K562 (cell line): ENCODE measurements around the gene ZNF501. TPM values are rescaled to one million over a fixed set of nuclear protein-coding genes. Genes with fewer than 3 reads are reported as not detected.

Experiments used
- CCNT2 ChIP-seq: IDR thresholded peaks from 2 replicates; pipeline ENCODE4 v1.6.1; 2011; ENCODE audit warnings: borderline replicate concordance, low read depth, mild to moderate bottlenecking, moderate library complexity, mixed read lengths, low read length; ENCODE audit not compliant: insufficient read length; ENCODE audit errors: extremely low read depth
- ELF2 ChIP-seq: fragments of 250-450 bp; sonication (Bioruptor Pico); IDR thresholded peaks from 2 replicates; pipeline ENCODE4 v1.5.0; 2021; ENCODE audit warnings: mild to moderate bottlenecking
- FOS ChIP-seq: IDR thresholded peaks from 3 replicates; pipeline ENCODE4 v1.6.1; 2011; ENCODE audit not compliant: insufficient read length; ENCODE audit errors: extremely low read depth
- FOSL1 ChIP-seq: fragments of 200-800 bp; sonication (Bioruptor generic); conservative IDR thresholded peaks from 2 replicates; pipeline ENCODE4 v1.6.1; 2016; ENCODE audit warnings: missing genetic modification characterization, missing compliant biosample characterization
- HIVEP1 ChIP-seq: fragments of 250-450 bp; sonication (Bioruptor Pico); IDR thresholded peaks from 2 replicates; pipeline ENCODE4 v1.4.0; 2020; ENCODE audit warnings: mild to moderate bottlenecking
- RFX5 ChIP-seq: IDR thresholded peaks from 2 replicates; pipeline ENCODE4 v1.6.1; 2011; ENCODE audit warnings: low read depth, mild to moderate bottlenecking, improper control_type of control experiment, low read length
- RFX7 ChIP-seq: fragments of 250-450 bp; sonication (Bioruptor Pico); IDR thresholded peaks from 2 replicates; pipeline ENCODE4 v1.5.1; 2021; ENCODE audit warnings: mild to moderate bottlenecking
- RREB1 ChIP-seq: fragments of 250-450 bp; sonication (Bioruptor Pico); IDR thresholded peaks from 2 replicates; pipeline ENCODE4 v1.4.0; 2020
- SOX6 ChIP-seq: fragments of 450-650 bp; IDR thresholded peaks from 2 replicates; pipeline ENCODE4 v1.6.1; 2014; ENCODE audit warnings: mild to moderate bottlenecking
- STAG1 ChIP-seq: sonication (generic); formaldehyde crosslinking; IDR thresholded peaks from 2 replicates; pipeline ENCODE4 v1.5.0; 2020; ENCODE audit warnings: missing genetic modification reagents, borderline replicate concordance
- THAP12 ChIP-seq: fragments of 250-450 bp; sonication (Bioruptor Pico); IDR thresholded peaks from 2 replicates; pipeline ENCODE4 v1.9.0; 2021; ENCODE audit warnings: mild to moderate bottlenecking, inconsistent platforms
- VEZF1 ChIP-seq: fragments of 200-800 bp; sonication (Bioruptor generic); IDR thresholded peaks from 2 replicates; pipeline ENCODE4 v1.6.1; 2017; ENCODE audit warnings: missing genetic modification characterization, missing compliant biosample characterization
- ZNF445 ChIP-seq: fragments of 250-450 bp; sonication (Bioruptor Pico); IDR thresholded peaks from 2 replicates; pipeline ENCODE4 v1.4.0; 2020; ENCODE audit warnings: low read depth, mild to moderate bottlenecking, moderate library complexity
- ZNF644 ChIP-seq: fragments of 200-800 bp; sonication (Bioruptor generic); IDR thresholded peaks from 2 replicates; pipeline ENCODE4 v1.6.1; 2016; ENCODE audit warnings: low read depth, missing genetic modification characterization, missing compliant biosample characterization
- polyA plus RNA-seq, 8 experiments: library from polyadenylated mRNA; depleted of rRNA in 4 of 8; stranded (reverse) in 5 of 8; unstranded in 3 of 8; fragments of >200 nt; fragmentation: Nextera tagmentation in 2 of 8; fragmentation: Illumina TruSeq in 1 of 8; extraction: Ambion mirVana in 2 of 8; extraction: Trizol in 1 of 8; gene quantifications; 2 replicates each; pipeline versions ENCODE4 v1.2.1 to v1.2.3, GENCODE V29; 2011 to 2014; ENCODE audit warnings: inconsistent platforms in 1 of 8, missing spikeins in 1 of 8
- total RNA-seq, 7 experiments: library from RNA; depleted of rRNA in 6 of 7; stranded (reverse); fragments of >200 nt in 6 of 7; fragmentation: Illumina TruSeq in 2 of 7; extraction: Trizol in 2 of 7; gene quantifications; 2 replicates each; pipeline versions ENCODE4 v1.2.1 to v1.2.3, GENCODE V29; 2011 to 2021; ENCODE audit warnings: low replicate concordance in 1 of 7
- TF ChIP-seq, protein P1 (sequence below): fragments of 250-450 bp; sonication (Bioruptor Pico); IDR thresholded peaks from 2 replicates; pipeline ENCODE4 v1.4.0; 2020; ENCODE audit warnings: mild to moderate bottlenecking

ZNF501 gene
- total and polyA plus RNA-seq, 9 of the 15 experiments (the other 6 are each of a cell fraction or from before 2014, with no cell fraction given), result 1.2 to 6.5 (median 3.7) TPM

GRCh38 chr3:44761424-44762169, 32.2 kb downstream of the ZNF501 start, which contains the start of the genes KIAA1143 and KIF15 (continued):
- peak; percentile 29; the same call in 1 of the 2 replicates for TF ChIP-seq FOSL1
- peak; percentile 86; the same call in 1 of the 2 replicates for TF ChIP-seq ZNF644 (tag)
- peak; percentile 83 for TF ChIP-seq CCNT2
- TF ChIP-seq RREB1 (CRISPR knock-in tag), result 0 out of 2 replicates have a peak, but pooled peaks have one; percentile 27
- no peak for TF ChIP-seq STAG1 (CRISPR knock-in tag)
- no peak for TF ChIP-seq HIVEP1 (CRISPR knock-in tag)
- TF ChIP-seq, protein P1, sequence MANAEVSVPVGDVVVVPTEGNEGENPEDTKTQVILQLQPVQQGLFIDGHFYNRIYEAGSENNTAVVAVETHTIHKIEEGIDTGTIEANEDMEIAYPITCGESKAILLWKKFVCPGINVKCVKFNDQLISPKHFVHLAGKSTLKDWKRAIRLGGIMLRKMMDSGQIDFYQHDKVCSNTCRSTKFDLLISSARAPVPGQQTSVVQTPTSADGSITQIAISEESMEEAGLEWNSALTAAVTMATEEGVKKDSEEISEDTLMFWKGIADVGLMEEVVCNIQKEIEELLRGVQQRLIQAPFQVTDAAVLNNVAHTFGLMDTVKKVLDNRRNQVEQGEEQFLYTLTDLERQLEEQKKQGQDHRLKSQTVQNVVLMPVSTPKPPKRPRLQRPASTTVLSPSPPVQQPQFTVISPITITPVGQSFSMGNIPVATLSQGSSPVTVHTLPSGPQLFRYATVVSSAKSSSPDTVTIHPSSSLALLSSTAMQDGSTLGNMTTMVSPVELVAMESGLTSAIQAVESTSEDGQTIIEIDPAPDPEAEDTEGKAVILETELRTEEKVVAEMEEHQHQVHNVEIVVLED, result peak; percentile 98
- TF ChIP-seq THAP12 (CRISPR knock-in tag), result peak; percentile 60; the same call in 1 of the 2 replicates
- peak; percentile 52; the same call in 1 of the 2 replicates for TF ChIP-seq VEZF1
- TF ChIP-seq SOX6, result peak; percentile 88
- peak; percentile 85 for TF ChIP-seq ELF2 (CRISPR knock-in tag)
- TF ChIP-seq RFX7 (CRISPR knock-in tag), result no peak
- TF ChIP-seq RFX5, result peak; percentile 70; the same call in 1 of the 2 replicates
- no peak for TF ChIP-seq FOS
- TF ChIP-seq ZNF445, result no peak
